ENCODE results near the gene KRT16. TPM values are rescaled to one million over a fixed set of nuclear protein-coding genes. Genes with fewer than 3 reads are reported as not detected.
"Not testable (repeated sequence)": the region's sequence is repeated elsewhere in the genome, so short reads cannot be mapped to it uniquely, and the experiment has no call there.

The KRT16 gene
- not detected in 2 replicates for total RNA-seq (ENCODE audit: low replicate concordance)

DNA sequence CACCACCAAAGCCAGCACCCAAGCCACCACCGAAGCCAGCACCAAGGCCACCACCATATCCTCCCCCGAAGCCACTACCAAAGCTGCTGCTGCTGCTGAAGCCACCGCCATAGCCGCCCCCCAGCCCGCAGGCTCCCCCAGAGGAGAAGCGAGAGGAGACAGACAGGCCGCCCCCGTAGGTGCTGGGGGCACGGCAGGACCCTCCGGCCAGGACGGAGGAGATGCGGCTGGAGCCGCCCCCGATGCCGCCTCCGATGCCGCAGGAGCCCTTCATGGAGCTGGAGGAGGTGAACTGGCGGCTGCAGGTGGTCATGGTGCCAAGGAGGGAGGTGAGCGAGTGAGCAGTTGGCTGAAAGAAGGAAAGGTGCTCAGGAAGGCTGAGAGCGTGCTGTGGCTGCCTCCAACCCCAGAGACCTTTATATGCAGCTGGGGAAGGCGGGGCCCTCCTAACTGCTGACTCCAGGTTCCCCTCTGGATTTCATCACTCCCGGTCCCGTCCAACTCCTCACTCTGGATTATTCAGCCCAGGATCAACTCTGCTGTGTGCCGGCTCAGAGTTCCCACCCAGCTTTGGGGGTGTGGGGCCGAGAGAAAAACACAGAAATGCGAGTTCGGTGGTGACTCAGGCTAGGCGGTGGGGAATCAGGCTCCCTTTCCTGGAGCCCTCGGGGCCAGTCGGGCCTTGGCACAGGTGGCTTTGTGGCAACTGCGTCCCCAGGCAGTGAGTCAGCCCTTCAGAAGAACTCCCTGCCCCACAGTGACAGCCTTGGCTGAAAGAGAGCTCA, at the start of gene KRT16:
Gene KRT16 (minus strand): TSS at position 392 of the 785 bp plus-strand sequence. CDS start 79 bp downstream, at position 313.
- H3K36me3 ChIP-seq; DNase-seq (ENCODE audit: low spot score); H3K27me3 ChIP-seq; H2AFZ ChIP-seq (replicated peaks); H3K4me2 ChIP-seq; H4K20me1 ChIP-seq (ENCODE audit: low read depth); H3K36me3 Mint-ChIP-seq; H3F3A ChIP-seq (ENCODE audit: low read depth); H3K9ac ChIP-seq; H3K9me3 ChIP-seq (ENCODE audit: low read depth); H3K4me1 ChIP-seq; H3K27ac ChIP-seq; H3K4me3 ChIP-seq; H3K4me3 Mint-ChIP-seq; H3K27me3 Mint-ChIP-seq (ENCODE audit: insufficient read depth, low read depth); H3K79me2 ChIP-seq (ENCODE audit: low read depth); H3K9me3 Mint-ChIP-seq: not testable (repeated sequence)
- Mint-ChIP-seq H3K4me1 (peaks cover 23% of the 10 kb centered on the region), H3K27ac (peak within 1 kb of the TSS; percentile 53)

DNA sequence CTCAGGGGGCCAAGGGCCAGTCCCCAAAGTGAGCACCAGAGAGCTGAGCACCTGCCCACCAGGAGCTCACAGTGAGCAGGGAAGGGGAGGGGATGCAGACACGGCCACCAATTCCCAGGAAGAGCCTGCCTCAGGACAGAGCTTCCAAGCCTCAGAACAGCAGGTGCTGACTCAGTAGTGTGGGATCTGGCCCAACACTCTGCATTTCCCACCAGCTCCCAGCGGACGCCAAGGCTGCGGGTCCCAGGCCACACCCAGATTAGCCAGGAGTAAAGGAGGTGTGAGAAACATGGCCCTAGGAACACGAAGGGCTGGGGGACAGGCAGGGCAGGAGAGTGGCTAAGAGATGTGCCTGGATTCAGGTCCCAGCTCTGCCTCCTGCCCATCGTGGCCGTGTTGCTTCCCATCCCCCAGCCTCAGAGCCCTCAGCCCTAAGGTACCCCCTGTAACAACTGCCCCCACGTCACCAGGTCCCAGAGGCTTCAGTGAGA, 47.7 kb upstream of the KRT16 start:
- Histone ChIP-seq H3K27ac (no peak overlapping the region), H3F3A (ENCODE audit: low read depth) (peaks cover 7% of the 10 kb centered on the region), H2AFZ (replicated peaks) (no peak overlapping the region), H3K79me2 (ENCODE audit: low read depth) (no peaks in the 10 kb centered on the region), H3K9me3 (ENCODE audit: low read depth) (no peaks in the 10 kb centered on the region), H3K27me3 (peaks cover 18% of the 10 kb centered on the region), H4K20me1 (ENCODE audit: low read depth) (no peaks in the 10 kb centered on the region), H3K9ac (no peak overlapping the region), H3K4me3 (no peak overlapping the region), H3K4me2 (no peak overlapping the region), H3K36me3 (no peaks in the 10 kb centered on the region), H3K4me1 (peaks cover 10% of the 10 kb centered on the region)
- peaks cover 3% of the 10 kb centered on the region for H3K4me1 Mint-ChIP-seq
- no peak for TF ChIP-seq EZH2 (IDR thresholded peaks at IDR 0.05)
- no peak for TF ChIP-seq EZH2phosphoT487 (IDR thresholded peaks at IDR 0.05)
- no peak for TF ChIP-seq CTCF (IDR thresholded peaks at IDR 0.05)
- H3K4me3 Mint-ChIP-seq = no peak overlapping the region
- DNase-seq (ENCODE audit: low spot score) = no peak
- H3K36me3 Mint-ChIP-seq = no peaks in the 10 kb centered on the region
- H3K27ac Mint-ChIP-seq = peak overlapping the region; percentile 50
- H3K9me3 Mint-ChIP-seq = no peaks in the 10 kb centered on the region
- H3K27me3 Mint-ChIP-seq (ENCODE audit: insufficient read depth, low read depth) = peaks cover 11% of the 10 kb centered on the region

GRCh38 chr17:41659427-41660212, 47.1 kb upstream of the KRT16 start:
- Histone ChIP-seq H3K4me2 (no peak overlapping the region), H3K27me3 (peaks cover 12% of the 10 kb centered on the region), H3K36me3 (no peaks in the 10 kb centered on the region), H2AFZ (replicated peaks) (no peak overlapping the region), H3F3A (ENCODE audit: low read depth) (peaks cover 7% of the 10 kb centered on the region), H3K4me3 (no peak overlapping the region), H3K27ac (no peak overlapping the region), H3K79me2 (ENCODE audit: low read depth) (no peaks in the 10 kb centered on the region), H3K9ac (no peak overlapping the region), H4K20me1 (ENCODE audit: low read depth) (no peaks in the 10 kb centered on the region), H3K9me3 (ENCODE audit: low read depth) (no peaks in the 10 kb centered on the region), H3K4me1 (peaks cover 13% of the 10 kb centered on the region)
- DNase-seq (ENCODE audit: low spot score) = no peak
- Mint-ChIP-seq H3K9me3 (no peaks in the 10 kb centered on the region), H3K4me1 (peaks cover 5% of the 10 kb centered on the region), H3K27ac (peak overlapping the region; percentile 82), H3K27me3 (ENCODE audit: insufficient read depth, low read depth) (peaks cover 14% of the 10 kb centered on the region), H3K4me3 (no peak overlapping the region), H3K36me3 (no peaks in the 10 kb centered on the region)
- no peak for TF ChIP-seq EZH2 (IDR thresholded peaks at IDR 0.05)
- TF ChIP-seq EZH2phosphoT487 (IDR thresholded peaks at IDR 0.05) = no peak
- TF ChIP-seq CTCF (IDR thresholded peaks at IDR 0.05) = no peak
